PC-3 (cell line): Measurements from ENCODE around the gene UQCC2.

Experiments
- CTCF ChIP-seq: fragments of 300-600 bp; sonication (generic); conservative IDR thresholded peaks from 2 replicates; pipeline ENCODE4 v1.5.1; 2017; ENCODE audit warnings: antibody characterized with exemption, low read depth, mild to moderate bottlenecking, low read length
- EZH2phosphoT487 ChIP-seq: fragments of 300-600 bp; sonication (generic); IDR thresholded peaks from 2 replicates; pipeline ENCODE4 v1.6.1; 2018; ENCODE audit warnings: mild to moderate bottlenecking, antibody characterized with exemption, low read length, borderline replicate concordance

- TF ChIP-seq CTCF: no peak
- no peak for TF ChIP-seq EZH2phosphoT487
Observed at GRCh38 chr6:33745548-33745947, 34.0 kb upstream of the UQCC2 start.
